Choroid plexus epithelial cell (primary cell): ENCODE results near the gene CALN1.

Experiments used
- DNase-seq: peaks from one replicate; pipeline ENCODE4 v3.0.0-alpha.2; 2010; ENCODE audit warnings: low read depth
- H3K4me3 ChIP-seq: 2 replicates; pipeline ENCODE4 v1.5.1; 2011; ENCODE audit warnings: low read depth, mild to moderate bottlenecking, control low read depth, low read length, moderate library complexity
- CTCF ChIP-seq: conservative IDR thresholded peaks from 2 replicates; pipeline ENCODE4 v1.5.1; 2011; ENCODE audit warnings: low read depth, mild to moderate bottlenecking, control low read depth, inconsistent platforms, low read length, moderate library complexity

Gene CALN1

GRCh38 chr7:71817916-71818315, 594.2 kb downstream of the CALN1 start:
- no peak for DNase-seq
- no peak for TF ChIP-seq CTCF

GRCh38 chr7:71808115-71808514, 604.0 kb downstream of the CALN1 start:
- no peak for DNase-seq
- no peak for TF ChIP-seq CTCF
- no peak overlapping the region for H3K4me3 ChIP-seq

More at GRCh38 chr7:71817916-71818315, 594.2 kb downstream of the CALN1 start:
- H3K4me3 ChIP-seq = no peak overlapping the region

- DNase-seq = no peak
- TF ChIP-seq CTCF = no peak
These were observed 607.9 kb downstream of the CALN1 start for GRCh38 chr7:71804256-71804655.

GRCh38 chr7:71801976-71802375, 610.2 kb downstream of the CALN1 start:
- no peak for TF ChIP-seq CTCF
- DNase-seq = no peak
- H3K4me3 ChIP-seq = no peak overlapping the region

More at GRCh38 chr7:71804256-71804655, 607.9 kb downstream of the CALN1 start:
- no peak overlapping the region for H3K4me3 ChIP-seq

GRCh38 chr7:71800321-71800720, 611.8 kb downstream of the CALN1 start:
- no peak for DNase-seq
- H3K4me3 ChIP-seq = no peak overlapping the region
- TF ChIP-seq CTCF = no peak

- DNase-seq = no peak
- no peak for TF ChIP-seq CTCF
These were observed 616.7 kb downstream of the CALN1 start for GRCh38 chr7:71795410-71795809.

GRCh38 chr7:71793251-71793650, 618.9 kb downstream of the CALN1 start:
- H3K4me3 ChIP-seq = no peak overlapping the region
- no peak for DNase-seq
- no peak for TF ChIP-seq CTCF

More at GRCh38 chr7:71795410-71795809, 616.7 kb downstream of the CALN1 start:
- H3K4me3 ChIP-seq = no peak overlapping the region
